Lower lobe of right lung (tissue), 2 donors: ENCODE results near the gene POU6F2. TPM values are rescaled to one million over a fixed set of nuclear protein-coding genes. Genes with fewer than 3 reads are reported as not detected.

ENCODE experiments used
- ATAC-seq, 2 donors: fragments of 200-7000 bp; cut with Tn5 transposase; one replicate each; pipeline ENCODE4 v1.9.1; 2020 to 2022; ENCODE audit warnings: mild to moderate bottlenecking in 2 of 2, moderate library complexity in 2 of 2
- DNase-seq: peaks from one replicate; pipeline ENCODE4 v3.0.0-alpha.2; 2020
- H3K27ac ChIP-seq: fragments of 200-600 bp; one replicate; pipeline ENCODE4 v1.8.0; 2022
- H3K27me3 ChIP-seq: fragments of 200-600 bp; one replicate; pipeline ENCODE4 v1.8.0; 2022; ENCODE audit warnings: low read depth
- H3K36me3 ChIP-seq: fragments of 200-600 bp; one replicate; pipeline ENCODE4 v1.8.0; 2022; ENCODE audit warnings: mild to moderate bottlenecking
- H3K4me1 ChIP-seq: fragments of 200-600 bp; one replicate; pipeline ENCODE4 v1.8.0; 2022
- H3K4me3 ChIP-seq: fragments of 200-600 bp; one replicate; pipeline ENCODE4 v1.8.0; 2022; ENCODE audit warnings: mild to moderate bottlenecking
- H3K9me3 ChIP-seq: fragments of 200-600 bp; one replicate; pipeline ENCODE4 v1.8.0; 2022
- intact Hi-C: fragments of 100-400 bp; cut with DNase I; formaldehyde crosslinking; loops from one replicate; pipeline ENCODE4 v1.11.0; 2022
- total RNA-seq: library from RNA; stranded (reverse); fragmentation: NEBNext Ultra II Directional; extraction: Animal tissue kit (Norgen Biotek cat#: 25700); gene quantifications from one replicate; pipeline ENCODE4 v1.2.1, GENCODE V29; 2021
- TF ChIP-seq, protein P1 (sequence below): fragments of 200-600 bp; IDR thresholded peaks from one replicate; pipeline ENCODE4 v1.8.0; 2022; ENCODE audit warnings: antibody characterized with exemption, mild to moderate bottlenecking
- donor health status: DM: no; HTN: yes; CAD: no; lungs with severe emphysema.

The POU6F2 gene
- total RNA-seq, 1 donor from 2014 or later = not detected

GRCh38 chr7:39051279-39051678 is 73.6 kb downstream of the POU6F2 start:
- no peaks in the 10 kb centered on the region for H3K27me3 ChIP-seq
- no peak overlapping the region for H3K4me3 ChIP-seq
- TF ChIP-seq, protein P1, sequence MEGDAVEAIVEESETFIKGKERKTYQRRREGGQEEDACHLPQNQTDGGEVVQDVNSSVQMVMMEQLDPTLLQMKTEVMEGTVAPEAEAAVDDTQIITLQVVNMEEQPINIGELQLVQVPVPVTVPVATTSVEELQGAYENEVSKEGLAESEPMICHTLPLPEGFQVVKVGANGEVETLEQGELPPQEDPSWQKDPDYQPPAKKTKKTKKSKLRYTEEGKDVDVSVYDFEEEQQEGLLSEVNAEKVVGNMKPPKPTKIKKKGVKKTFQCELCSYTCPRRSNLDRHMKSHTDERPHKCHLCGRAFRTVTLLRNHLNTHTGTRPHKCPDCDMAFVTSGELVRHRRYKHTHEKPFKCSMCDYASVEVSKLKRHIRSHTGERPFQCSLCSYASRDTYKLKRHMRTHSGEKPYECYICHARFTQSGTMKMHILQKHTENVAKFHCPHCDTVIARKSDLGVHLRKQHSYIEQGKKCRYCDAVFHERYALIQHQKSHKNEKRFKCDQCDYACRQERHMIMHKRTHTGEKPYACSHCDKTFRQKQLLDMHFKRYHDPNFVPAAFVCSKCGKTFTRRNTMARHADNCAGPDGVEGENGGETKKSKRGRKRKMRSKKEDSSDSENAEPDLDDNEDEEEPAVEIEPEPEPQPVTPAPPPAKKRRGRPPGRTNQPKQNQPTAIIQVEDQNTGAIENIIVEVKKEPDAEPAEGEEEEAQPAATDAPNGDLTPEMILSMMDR = no peak
- no peaks in the 10 kb centered on the region for H3K9me3 ChIP-seq
- DNase-seq (no peak), ATAC-seq (no peak)
- intact Hi-C loops = no loop called here
- no peaks in the 10 kb centered on the region for H3K36me3 ChIP-seq
- no peaks in the 10 kb centered on the region for H3K4me1 ChIP-seq
- no peak overlapping the region for H3K27ac ChIP-seq

DNA sequence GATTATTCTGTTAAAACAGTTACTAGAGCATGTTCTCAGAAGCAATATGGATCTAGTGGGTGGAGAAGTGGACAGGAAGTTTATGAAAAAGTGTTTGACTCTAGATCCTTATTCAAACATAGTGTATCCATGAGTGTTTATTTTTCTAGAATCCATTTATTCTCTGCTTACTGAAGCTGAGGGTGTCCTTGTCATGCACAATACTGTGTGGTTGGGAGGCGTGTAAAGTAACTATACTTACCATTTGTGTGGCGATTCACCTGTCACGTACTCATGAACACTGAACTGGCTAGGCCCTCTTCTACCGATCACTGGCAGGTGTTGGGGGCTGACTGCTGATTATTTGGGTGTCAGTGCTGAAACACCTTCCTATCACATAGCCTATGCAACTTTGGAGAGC is 74.0 kb downstream of the POU6F2 start:
- Histone ChIP-seq H3K36me3 (no peaks in the 10 kb centered on the region), H3K27ac (no peak overlapping the region), H3K4me1 (no peaks in the 10 kb centered on the region), H3K27me3 (no peaks in the 10 kb centered on the region), H3K4me3 (no peak overlapping the region), H3K9me3 (no peaks in the 10 kb centered on the region)
- TF ChIP-seq, protein P1 = no peak
- intact Hi-C loops = no loop called here
- no peak for DNase-seq
- ATAC-seq = no peak

DNA sequence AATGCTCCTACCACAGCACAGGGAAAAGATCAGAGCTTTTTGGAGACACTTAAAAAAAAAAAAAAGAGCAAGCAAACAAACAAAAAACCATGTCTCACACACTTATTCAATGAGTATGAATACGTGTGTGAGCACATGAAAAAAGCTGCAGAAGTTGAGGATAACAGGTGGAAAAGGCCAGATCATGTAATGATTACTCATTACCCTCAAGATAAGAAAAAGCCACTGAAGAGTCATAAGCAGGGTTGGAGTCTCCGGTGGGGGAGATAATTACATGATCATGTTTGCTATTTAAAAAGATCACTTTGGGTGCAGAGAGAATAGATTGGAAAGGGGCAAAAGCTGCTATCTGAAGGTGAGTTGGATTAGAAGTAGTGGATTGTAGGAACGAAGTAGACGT is 77.0 kb downstream of the POU6F2 start:
- intact Hi-C loops = no loop called here
- H3K27ac ChIP-seq = no peak overlapping the region
- ATAC-seq = no peak

DNA sequence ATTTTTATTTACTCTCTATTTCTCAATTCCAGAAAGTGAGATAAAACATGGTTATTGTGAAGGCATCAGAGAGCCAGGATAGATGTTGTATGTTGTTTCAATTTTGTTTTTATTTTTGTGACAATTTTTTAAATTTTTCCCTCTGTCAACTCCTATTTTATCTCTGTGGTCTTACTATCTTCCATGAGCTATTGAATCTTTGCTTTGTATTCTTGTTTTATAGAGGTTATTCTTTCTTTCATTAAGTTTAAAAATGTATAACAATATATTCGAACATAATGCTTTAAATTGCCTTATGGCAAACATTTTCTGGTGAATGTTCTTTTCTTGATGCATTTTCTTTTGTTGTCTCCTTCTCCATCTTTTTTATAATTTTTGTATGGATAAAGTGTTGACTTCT is 78.4 kb downstream of the POU6F2 start:
- intact Hi-C loops = no loop called here
- no peaks in the 10 kb centered on the region for H3K4me1 ChIP-seq
- DNase-seq (no peak), ATAC-seq (no peak)
- TF ChIP-seq, protein P1 = no peak
- H3K36me3 ChIP-seq = no peaks in the 10 kb centered on the region
- no peaks in the 10 kb centered on the region for H3K9me3 ChIP-seq
- H3K27ac ChIP-seq = no peak overlapping the region
- H3K4me3 ChIP-seq = no peak overlapping the region
- H3K27me3 ChIP-seq = no peaks in the 10 kb centered on the region

More for the DNA sequence above, 77.0 kb downstream of the POU6F2 start:
- H3K27me3 ChIP-seq = no peaks in the 10 kb centered on the region
- no peaks in the 10 kb centered on the region for H3K4me1 ChIP-seq
- H3K4me3 ChIP-seq = no peak overlapping the region
- H3K9me3 ChIP-seq = no peaks in the 10 kb centered on the region
- H3K36me3 ChIP-seq = no peaks in the 10 kb centered on the region
- DNase-seq = no peak
- TF ChIP-seq, protein P1 = no peak

- no peaks in the 10 kb centered on the region for H3K9me3 ChIP-seq
- no peak overlapping the region for H3K4me3 ChIP-seq
- DNase-seq (no peak), ATAC-seq (no peak)
- H3K27ac ChIP-seq = no peak overlapping the region
- no peaks in the 10 kb centered on the region for H3K27me3 ChIP-seq
- H3K4me1 ChIP-seq = no peaks in the 10 kb centered on the region
- H3K36me3 ChIP-seq = no peaks in the 10 kb centered on the region
- intact Hi-C loops = no loop called here
- TF ChIP-seq, protein P1 = no peak
Measured at GRCh38 chr7:39062811-39063210, 85.1 kb downstream of the POU6F2 start.

GRCh38 chr7:39069031-39069430 is 91.3 kb downstream of the POU6F2 start:
- H3K36me3 ChIP-seq = no peaks in the 10 kb centered on the region
- H3K27ac ChIP-seq = no peak overlapping the region
- TF ChIP-seq, protein P1 = no peak
- DNase-seq (no peak), ATAC-seq (no peak)
- intact Hi-C loops = no loop called here
- no peaks in the 10 kb centered on the region for H3K4me1 ChIP-seq
- H3K9me3 ChIP-seq = no peaks in the 10 kb centered on the region
- H3K4me3 ChIP-seq = no peak overlapping the region
- H3K27me3 ChIP-seq = no peaks in the 10 kb centered on the region
